C4-2B (cell line): ENCODE results near the gene PRPF19.

Experiments
- H3K27ac ChIP-seq: fragments of 450-650 bp; 2 replicates; pipeline ENCODE4 v1.5.1; 2017
- ZFX ChIP-seq: fragments of 450-650 bp; IDR thresholded peaks from 2 replicates; pipeline ENCODE4 v1.6.1; 2017
- TF ChIP-seq, protein P1 (sequence below): fragments of 450-650 bp; conservative IDR thresholded peaks from 2 replicates; pipeline ENCODE4 v1.5.1; 2017; ENCODE audit warnings: mild to moderate bottlenecking

The PRPF19 gene

DNA sequence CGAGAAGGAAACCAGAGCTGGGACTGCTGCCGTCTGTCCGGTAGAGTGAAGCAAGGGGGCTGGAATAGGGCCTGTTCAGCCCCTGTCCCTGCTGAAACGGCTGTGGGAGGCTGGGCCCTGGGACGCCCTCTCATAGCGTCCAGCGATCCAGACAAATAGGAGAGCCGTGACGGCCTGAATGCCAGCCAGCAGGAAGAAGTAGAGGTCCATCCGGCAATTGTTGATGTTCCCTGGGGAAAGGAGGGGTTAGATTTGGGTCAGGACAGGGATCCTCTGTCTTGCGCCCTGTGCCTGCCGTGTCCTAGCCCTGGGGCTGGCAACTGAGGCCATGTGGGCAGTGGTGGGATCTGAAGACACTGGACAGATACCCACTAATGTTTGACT lies 30.8 kb upstream of the PRPF19 start:
- no peak for TF ChIP-seq ZFX
- TF ChIP-seq, protein P1, sequence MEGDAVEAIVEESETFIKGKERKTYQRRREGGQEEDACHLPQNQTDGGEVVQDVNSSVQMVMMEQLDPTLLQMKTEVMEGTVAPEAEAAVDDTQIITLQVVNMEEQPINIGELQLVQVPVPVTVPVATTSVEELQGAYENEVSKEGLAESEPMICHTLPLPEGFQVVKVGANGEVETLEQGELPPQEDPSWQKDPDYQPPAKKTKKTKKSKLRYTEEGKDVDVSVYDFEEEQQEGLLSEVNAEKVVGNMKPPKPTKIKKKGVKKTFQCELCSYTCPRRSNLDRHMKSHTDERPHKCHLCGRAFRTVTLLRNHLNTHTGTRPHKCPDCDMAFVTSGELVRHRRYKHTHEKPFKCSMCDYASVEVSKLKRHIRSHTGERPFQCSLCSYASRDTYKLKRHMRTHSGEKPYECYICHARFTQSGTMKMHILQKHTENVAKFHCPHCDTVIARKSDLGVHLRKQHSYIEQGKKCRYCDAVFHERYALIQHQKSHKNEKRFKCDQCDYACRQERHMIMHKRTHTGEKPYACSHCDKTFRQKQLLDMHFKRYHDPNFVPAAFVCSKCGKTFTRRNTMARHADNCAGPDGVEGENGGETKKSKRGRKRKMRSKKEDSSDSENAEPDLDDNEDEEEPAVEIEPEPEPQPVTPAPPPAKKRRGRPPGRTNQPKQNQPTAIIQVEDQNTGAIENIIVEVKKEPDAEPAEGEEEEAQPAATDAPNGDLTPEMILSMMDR = no peak
- H3K27ac ChIP-seq = no peak overlapping the region

DNA sequence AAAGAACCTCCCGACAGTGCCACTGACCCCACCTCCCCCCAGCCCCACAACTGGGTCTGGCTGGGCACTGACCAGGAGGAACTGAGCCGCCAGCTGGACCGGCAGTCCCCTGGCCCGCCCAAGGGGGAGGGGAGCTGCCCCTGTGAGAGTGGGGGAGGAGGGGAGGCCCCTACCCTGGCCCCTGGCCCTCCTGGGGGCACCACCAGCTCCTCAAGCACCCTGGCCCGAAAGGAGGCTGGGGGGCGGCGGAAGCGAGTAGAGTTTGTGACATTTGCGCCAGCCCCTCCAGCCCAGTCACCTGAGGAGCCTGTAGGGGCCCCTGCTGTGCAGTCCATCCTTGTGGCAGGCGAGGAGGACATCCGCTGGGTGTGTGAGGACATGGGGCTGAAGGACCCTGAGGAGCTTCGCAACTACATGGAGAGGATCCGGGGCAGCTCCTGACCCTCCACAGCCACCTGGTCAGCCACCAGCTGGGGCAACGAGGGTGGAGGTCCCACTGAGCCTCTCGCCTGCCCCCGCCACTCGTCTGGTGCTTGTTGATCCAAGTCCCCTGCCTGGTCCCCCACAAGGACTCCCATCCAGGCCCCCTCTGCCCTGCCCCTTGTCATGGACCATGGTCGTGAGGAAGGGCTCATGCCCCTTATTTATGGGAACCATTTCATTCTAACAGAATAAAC lies 30.2 kb upstream of the PRPF19 start:
- no peak for TF ChIP-seq ZFX
- TF ChIP-seq, protein P1 = no peak

DNA sequence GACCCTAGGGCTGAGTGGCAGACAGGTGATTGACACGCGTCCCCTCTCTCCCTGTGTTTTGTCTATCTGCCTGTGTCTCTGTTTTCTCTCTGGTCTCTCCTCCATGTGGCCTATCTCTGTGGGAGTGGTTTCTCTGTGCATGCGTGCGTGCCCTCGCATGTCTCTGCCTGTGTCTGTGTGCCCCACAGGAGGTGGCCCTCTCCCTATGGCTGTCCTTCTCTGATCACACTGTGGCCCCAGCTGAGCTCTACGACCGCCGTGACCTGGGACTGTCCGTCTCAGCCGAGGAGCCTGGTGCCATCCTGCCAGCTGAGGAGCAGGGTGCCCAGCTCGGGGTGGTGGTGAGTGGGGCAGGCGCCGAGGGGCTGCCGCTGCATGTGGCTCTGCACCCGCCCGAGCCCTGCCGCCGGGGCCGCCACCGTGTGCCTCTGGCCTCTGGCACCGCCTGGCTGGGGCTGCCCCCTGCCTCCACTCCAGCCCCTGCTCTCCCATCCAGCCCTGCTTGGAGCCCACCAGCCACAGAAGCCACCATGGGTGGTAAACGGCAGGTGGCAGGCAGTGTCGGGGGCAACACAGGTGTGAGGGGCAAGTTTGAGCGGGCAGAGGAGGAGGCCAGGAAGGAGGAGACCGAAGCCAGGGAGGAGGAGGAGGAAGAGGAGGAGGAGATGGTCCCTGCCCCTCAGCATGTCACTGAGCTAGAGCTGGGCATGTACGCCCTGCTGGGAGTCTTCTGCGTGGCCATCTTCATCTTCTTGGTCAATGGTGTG lies 29.5 kb upstream of the PRPF19 start:
- no peak overlapping the region for H3K27ac ChIP-seq
- no peak for TF ChIP-seq ZFX
- TF ChIP-seq, protein P1 = no peak

More for the DNA sequence above, 30.2 kb upstream of the PRPF19 start:
- no peak overlapping the region for H3K27ac ChIP-seq

DNA sequence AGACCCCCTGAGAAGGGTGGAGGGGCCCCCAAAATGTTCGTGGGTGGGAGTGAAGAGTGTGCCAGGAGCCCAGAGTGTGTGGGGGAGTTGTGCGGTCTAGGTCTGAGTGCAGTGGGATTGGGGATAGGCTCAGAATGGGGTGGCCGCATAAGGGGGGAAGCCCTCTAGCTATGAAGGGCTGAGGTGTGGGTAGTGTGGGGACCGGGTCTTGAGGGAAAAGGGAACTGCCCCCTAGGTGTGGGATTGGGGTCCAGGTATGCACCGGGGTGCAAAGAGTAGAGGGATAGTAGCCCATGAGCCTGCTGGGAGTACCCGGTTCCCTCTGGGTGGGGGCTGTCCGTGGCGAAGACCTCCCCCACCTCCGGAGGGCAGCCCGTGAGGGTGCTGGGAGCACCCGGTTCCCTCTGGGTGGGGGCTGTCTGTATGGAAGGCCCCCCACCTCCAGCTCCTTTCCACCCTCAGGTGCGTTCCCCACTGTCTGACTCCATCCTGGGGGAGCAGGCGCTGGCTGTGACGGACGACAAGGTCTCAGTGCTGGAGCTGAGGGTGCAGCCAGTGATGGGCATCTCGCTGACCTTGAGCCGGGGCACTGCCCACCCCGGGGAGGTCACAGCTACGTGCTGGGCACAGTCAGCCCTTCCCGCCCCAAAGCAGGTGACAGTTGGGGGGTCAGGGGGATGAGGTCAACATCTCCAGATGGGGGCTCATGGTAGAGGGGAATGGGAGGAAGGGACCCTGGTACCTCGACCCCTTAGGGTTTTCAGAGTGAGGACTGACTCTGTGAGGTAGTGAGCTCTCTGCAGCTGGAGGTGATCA lies 28.6 kb upstream of the PRPF19 start:
- TF ChIP-seq, protein P1 = no peak
- no peak for TF ChIP-seq ZFX
- H3K27ac ChIP-seq = no peak overlapping the region

DNA sequence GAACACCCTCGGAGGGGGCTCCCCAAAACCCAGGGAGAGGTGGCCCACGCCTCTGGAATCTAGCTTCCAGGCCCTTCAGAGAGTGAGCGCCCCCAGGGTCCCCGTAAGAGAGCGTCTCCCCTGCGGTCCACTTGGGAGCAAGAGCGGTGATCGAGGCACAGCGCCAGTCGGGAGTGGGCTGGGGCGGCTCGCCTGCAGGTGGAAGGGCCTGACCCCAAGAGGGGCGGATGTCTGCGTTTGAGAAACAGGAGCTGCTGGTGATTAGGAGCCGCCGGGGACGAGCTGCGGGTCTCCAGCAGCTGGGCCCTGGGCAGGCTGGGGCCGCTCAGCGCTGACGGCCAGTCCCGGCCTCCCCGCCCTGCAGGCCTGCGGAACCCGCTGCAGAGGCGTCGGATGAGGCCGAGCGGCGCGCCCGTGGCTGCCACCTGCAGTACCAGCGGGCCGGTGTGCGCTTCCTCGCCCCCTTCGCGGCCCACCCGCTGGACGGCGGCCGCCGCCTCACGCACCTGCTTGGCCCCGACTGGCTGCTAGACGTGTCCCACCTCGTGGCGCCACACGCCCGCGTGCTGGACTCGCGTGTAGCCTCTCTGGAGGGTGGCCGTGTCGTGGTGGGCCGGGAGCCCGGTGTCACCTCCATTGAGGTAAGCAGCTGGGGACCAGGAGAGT lies 27.9 kb upstream of the PRPF19 start:
- no peak overlapping the region for H3K27ac ChIP-seq

DNA sequence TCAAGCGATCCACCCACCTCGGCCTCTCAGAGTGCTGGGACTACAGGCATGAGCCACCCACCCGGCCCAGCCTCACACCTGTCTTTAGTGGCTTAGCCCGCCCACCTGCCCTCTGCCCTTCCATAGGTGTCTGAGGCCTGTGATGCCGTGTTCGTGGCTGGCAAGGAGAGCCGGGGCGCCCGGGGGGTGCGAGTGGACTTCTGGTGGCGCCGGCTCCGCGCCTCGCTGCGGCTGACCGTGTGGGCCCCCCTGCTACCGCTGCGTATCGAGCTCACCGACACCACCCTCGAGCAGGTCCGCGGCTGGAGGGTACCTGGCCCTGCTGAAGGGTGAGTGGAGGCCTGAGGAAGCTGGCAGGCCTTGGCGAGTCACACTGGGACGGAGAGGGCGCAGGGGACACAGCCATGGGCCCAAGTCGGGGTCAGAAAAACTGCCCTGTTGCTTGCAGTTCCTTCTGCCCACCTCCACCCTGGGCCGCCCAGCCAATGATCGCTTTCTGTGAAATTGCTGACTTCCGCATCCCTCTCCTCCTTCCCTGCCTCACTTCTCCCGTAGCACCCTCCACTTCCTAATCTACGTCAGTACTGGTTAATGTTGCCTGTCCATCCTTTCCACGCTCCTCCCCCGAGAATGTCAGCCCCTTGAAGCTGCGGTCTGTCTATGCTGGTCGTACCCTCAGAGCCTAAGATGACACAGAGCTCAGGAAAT lies 27.2 kb upstream of the PRPF19 start:
- TF ChIP-seq, protein P1 = no peak
- TF ChIP-seq ZFX = no peak
- no peak overlapping the region for H3K27ac ChIP-seq

More for the DNA sequence above, 27.9 kb upstream of the PRPF19 start:
- TF ChIP-seq, protein P1 = no peak
- no peak for TF ChIP-seq ZFX
